NCI-H2227 (cell line): Measurements from ENCODE around the gene PROP1.
A peak's percentile ranks its signal among the peaks of the same experiment; 100 is the strongest.
"Not testable (repeated sequence)": the region's sequence is repeated elsewhere in the genome, so short reads cannot be mapped to it uniquely, and the experiment has no call there.

Source experiments
- DNase-seq: peaks from one replicate; lab custom pipeline; 2025; ENCODE audit not compliant: unreplicated experiment; lab: John Stamatoyannopoulos, UW

PROP1 gene

DNA sequence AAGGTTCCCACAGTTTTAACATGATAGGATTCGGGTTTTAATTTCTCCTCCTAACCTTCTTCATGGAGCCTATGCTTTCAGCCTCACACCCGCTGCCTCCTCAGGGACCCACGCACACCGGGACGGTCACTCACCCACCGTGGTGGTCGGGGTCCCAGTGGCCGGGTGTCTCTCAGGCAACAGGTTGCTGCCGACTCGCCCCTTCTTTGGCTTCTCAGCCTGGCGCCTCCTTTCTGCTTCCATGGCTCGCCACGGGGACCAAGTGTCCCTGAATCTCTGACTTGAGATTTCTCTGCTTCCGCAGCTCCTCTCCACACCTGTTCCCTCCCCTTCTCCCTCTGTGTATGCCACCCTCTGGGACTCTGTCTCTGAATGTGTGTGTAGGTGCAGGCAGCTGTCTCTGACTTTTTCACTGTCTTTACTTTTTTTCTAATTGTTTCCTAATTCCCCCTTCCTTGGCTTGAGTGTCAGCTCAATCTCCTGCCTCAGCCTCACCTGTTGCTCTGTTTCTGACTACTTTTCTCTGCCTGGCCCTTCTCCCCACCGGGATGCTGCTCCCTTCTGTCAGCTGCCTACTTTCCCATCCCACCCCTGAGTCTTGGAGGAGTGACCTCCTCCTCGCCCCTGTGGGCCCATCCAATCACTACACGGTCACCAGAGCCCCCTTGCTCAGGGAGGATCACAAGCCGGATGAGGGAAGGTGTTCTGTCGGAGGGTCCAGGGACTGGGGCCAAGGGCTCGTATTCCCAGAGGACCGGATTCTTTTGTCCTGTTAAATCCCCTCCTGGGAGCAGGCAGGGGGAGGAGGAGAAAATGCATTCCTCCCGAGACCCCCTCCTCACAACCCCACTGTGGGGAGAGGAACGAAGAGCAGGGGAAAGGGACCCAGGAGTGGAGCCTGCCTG lies at the start of gene PROP1:
Gene PROP1 (minus strand): TSS at position 552 of the 905 bp plus-strand sequence. CDS start 309 bp downstream, at position 243.
- no peak for DNase-seq

DNA sequence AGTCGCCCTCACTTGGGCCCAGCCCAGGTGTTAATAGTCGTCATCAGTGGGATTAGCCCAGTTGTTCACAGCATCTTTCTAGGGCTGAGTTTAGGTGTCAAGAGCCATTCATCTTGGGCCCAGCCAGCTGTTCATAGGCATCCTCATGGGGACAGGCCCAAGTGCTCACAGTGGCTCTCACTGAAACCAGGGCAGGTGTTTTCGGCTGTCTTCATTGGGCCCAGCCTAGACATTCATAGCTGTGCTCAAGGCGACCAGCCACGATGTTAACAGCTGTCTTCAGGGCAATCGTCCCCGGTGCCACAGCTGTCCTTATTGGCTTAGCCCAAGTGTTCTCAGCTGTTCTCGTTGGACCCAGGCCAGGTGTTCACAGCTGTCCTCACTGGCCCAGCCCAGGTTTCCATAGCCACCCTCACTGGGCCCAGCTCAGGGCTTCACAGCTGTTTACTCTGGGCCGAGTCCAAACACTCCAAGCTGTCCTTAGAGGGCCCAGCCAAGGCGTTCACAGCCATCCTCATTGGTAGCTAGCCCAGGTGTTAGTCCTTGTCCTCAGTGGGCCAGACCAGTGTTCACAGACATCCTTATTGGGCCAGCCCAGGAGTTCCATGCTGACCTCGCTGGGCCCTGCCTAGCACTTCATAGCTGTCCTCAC lies 23.5 kb upstream of the PROP1 start:
- not testable (repeated sequence) for DNase-seq

DNA sequence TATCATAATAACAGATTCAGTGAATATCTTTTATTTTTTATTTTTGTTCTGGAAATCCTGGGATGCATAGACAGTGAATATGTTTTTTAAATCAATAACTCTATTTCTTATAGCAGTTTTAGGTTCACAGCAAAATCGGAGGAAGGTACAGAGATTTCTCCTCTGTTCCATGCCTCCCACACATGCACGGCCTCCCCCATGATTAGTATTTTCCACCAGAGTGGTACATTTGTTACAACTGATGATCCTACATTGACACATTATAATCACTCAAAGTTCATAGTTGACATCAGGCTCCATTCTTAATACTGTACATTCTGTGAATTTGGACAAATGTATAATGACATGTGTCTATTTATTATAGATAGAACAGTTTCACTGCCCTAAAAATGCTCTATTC lies 16.7 kb upstream of the PROP1 start:
- DNase-seq: not testable (repeated sequence)

DNA sequence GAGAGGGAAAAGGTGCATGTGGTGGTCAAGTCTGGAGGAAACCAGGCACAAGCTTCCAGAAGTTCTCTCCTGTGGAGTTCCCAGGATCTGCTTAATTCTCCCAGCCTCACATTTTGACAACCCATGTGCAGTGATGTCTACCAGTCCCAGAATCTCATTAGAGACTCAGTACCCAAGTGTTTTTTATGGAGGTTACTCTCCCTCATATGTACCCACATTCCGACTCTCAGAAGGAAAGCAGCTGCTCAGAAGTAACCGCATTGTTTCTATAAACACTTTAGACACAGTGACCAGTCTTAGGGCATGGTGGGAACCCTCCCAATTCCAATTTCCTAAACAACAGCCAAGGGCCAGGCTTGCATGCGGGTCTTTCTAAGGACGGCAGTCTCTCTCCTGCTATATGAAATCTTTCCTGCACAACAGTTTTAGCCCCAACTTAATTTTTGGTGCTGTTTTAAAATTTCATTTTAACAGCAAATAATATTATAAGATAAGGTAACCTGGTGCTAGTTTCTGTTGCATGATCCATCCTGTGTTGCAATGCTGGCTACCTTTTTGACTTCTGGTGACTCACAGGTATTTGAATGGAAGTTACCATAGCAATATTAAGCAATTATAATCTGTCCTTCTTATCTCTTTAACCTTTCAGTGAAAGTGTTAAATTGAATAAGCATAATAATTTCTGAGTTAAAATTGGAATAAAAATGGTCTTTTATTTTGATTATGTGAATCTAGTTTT lies 15.9 kb upstream of the PROP1 start:
- not testable (repeated sequence) for DNase-seq

DNA sequence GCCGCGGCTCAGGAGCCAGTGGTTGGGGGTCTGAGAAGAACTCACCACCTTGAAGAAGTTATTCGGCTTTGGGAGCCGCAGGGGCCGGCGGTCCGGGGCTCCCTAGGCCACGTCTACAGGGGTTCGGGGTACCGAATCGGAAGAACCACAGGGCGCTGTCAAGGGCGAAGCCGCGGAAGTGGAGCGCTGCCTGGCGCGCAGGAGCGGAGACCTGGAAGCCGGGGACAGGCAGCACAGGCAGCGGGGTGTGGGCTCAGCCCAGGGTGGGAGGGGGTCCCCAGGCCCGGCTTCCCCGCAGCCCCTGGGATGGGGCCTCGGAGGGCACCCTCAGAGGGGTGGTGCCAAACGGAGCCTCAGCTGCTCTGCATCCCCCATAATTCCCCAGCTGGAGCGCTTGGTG lies 11.2 kb upstream of the PROP1 start:
- not testable (repeated sequence) for DNase-seq

DNA sequence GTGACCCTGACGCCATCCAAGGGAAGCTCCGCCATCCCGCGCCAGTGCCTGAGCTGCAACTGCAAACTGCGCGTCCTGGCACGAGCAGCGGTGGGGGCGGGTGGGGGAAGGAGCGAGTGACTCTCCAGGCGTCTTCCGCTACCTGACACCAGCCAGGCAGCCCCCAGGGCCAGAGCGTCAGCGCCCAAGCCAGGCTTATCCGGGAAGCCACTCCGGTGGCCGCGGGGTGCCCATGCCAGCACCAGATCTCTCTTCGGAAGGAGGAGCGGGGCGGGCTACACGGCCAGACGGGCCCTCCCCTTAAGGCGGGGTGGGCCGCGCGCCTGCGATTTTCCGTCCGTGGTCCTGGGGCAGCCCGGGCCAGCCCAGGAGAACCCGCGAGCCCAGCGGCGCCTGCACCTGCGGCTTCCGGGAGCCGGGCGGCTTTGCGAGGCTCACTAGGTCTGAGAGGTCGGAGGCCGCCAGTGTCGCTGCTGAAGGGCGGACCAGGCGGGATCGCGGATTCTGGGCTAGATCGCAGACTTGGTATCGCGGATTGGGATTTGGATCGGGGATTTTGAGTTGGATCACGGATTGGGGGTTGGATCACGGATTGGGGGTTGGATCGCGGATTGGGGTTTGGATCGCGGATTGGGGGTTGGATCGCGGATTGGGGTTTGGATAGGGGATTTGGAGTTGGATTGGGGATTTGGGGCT lies 10.6 kb upstream of the PROP1 start:
- not testable (repeated sequence) for DNase-seq

- not testable (repeated sequence) for DNase-seq
These were observed 10.1 kb upstream of the PROP1 start for GRCh38 chr5:178006181-178006535.

- no peak for DNase-seq
These were observed 1.8 kb upstream of the PROP1 start for GRCh38 chr5:177997846-177998245.

DNA sequence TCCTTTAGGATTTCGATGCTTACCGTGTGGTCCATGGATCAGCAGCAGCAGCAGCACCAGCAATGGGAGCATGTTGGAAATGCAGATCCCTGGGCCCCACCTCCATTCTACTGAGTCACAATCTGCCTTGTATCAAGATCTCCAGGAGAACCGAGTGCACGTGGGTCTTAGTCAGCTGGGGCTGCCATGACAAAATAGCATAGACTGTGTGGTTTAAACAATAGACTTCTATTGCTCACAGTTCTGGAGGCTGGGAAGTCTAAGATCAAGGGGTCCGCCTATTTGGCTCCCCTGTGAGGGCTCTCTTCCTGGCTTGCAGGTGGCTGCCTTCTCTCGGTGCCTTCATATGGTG lies 1.3 kb upstream of the PROP1 start:
- no peak for DNase-seq

DNA sequence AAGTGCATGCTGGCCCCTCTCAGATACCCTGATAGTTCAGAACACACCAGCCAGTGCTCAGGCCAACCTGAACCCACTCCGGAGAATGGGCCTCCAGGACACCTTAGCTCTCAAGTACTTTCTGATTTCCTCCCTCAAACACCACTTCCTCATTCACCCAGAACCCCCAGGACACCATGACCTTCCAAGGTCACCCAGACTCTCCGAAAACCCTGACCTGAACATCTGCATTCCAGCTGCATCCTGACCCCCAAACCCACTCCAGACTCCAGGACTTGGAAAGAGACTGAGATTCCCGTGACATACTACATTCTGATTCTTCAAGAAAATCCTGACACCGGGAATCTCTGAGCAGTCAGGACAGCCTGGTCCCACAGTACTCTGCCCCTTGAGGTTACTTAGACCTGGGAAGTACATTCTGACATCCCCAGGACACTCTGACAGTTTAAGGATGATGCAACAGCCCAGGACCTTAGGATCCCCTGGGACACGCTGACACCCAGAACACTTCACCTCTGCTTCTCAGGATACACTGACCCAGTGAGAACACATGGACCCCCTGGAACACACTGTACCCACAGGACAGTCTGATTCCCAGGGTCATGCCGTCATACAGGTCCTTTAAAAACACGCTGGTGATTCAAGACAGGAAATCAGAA lies 747 bp upstream of the PROP1 start:
- no peak for DNase-seq

DNA sequence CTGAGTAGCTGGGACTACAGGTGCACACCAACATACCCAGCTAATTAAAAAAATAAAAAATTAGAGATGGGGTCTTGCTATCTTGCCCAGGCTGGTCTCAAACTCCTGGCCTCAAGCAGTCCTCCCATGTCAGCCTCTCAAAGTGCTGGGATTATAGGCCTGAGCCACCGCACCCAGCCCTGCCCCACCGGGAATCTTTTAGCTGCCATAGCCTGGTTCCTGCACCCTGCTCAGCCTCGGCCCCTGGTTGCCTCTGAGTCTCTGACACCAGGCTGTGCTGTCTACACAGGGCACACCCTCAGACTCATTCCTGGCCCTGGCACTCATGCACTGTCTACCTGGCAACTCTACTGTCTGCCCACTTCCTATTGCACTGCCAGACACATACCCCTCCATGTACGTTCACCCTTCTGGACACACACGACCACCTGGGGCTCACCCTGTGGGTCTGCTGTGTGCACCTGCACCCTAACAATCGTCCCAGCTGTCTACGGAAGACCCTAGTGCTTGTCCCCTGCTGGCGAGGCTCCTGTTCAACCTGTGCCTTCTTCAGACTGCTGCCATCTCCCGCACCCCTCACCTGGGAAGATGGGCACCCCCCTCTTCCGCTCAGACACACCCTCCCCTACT lies 1.4 kb downstream of the PROP1 start:
- DNase-seq: no peak

- no peak for DNase-seq
These were observed 2.0 kb downstream of the PROP1 start for GRCh38 chr5:177994063-177994462.

DNA sequence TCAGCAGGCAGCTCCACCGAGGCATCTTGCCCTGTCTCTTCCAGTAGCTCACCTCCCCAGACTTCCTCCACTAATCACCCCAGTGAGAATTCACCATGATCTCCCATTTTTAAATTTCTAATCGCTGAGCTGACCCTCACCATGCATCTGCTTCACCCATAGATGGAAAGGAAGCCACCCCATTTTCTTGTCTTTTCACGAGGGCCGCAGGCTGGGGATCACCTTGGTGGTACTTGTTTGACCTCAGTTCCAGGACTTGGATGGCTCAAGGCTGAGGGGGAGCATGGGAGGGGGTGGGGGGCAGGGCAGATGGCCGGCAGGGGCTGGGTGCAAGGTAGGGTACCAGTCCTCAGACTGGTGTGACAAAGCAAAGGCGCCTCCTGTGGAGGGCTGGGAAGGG lies 3.6 kb downstream of the PROP1 start:
- DNase-seq: no peak

- DNase-seq: no peak
These were observed 6.9 kb downstream of the PROP1 start for GRCh38 chr5:177988989-177989625.

DNA sequence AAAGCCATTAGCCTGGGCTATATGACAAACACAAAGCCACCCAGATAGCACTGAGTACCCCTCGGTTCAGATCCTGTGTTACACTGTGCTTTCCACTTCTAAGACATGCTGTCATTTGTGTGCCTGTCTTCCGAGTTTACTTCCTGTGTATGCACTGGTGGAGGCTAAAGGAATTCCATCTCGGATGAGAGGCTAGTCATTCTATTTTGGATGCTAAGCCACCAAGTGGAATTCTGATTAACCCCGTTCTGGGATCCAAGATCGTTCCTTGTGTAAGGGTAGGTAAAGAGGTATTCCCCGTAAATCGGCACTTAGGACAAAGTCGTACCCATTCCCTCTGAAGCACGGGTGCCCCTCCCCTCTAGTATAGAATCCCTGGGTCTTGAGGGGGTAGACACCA lies 8.7 kb downstream of the PROP1 start:
- no peak for DNase-seq

DNA sequence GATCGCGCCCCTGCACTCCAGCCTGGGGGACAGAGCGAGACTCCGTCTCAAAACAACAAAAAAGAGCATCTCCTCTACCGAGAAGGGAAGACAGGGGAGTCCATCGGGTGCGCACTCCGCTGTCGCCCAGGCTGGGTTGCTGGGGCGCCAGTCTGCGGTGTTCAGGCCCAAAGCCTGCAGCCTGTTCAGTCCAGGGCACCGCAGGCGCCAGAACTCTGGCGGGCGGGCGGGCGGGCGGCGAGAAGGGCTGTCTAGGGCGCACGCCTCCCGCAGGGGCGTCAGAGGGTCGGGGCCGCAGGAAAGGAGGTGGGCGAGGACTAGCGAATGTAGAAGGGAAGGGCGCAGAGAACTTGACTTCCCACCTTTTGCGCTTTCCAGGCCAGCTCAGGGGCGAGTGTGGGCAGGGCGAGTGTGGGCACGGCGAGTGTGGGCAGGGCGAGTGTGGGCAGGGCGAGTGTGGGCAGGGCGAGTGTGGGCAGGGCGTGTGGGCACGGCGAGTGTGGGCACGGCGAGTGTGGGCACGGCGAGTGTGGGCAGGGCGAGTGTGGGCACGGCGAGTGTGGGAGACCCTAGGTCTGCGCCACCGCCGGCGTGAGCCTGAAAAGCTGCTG lies 10.5 kb downstream of the PROP1 start:
- no peak for DNase-seq

GRCh38 chr5:177984584-177985206 lies 11.3 kb downstream of the PROP1 start:
- DNase-seq: no peak

DNA sequence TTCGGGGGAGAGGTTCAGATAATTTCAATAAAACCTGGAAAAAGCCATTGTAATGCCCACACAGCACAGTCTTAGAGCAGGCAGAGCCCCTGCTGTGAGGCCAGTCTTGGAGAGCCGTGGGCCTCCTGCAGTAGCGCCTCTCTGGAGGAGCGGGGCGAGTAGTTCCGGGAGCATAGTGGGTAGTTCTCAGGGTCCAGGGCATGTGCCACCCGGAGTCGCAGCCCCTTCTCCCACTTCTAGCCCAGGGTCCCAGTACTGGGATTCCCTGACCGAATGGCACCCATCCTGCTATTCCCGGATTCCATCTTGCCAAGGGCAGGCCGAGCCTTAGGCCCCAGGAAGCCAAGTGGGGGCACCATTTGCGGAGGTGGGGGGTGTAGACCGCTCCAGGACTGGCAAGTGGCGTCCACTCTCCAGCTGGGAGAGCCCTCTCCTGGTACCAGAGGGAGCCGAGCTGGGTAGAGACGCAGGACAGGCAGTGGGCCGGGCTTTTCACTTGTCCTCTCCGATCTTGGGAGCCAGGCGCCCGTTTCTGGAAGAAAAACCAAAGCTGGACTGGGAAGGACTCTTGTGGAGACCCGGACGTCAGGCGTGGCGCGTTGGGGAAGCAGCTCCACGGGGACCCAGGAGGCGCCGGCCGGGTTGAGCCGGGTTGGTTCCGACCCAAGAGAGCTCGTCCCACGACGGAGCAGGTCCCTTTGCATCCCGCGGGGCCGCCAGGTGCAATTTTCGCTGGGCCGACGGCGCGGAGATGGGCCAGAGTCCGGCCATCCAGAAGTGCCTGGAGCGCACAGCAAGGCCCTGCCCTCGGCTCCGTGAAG lies 12.1 kb downstream of the PROP1 start:
- peak; percentile 10 for DNase-seq
